ENCODE results near the gene MDM4.
"Not testable (repeated sequence)": the region's sequence is repeated elsewhere in the genome, so short reads cannot be mapped to it uniquely, and the experiment has no call there.

MDM4 gene

GRCh38 chr1:204549313-204549712 is 33.1 kb downstream of the MDM4 start:
- no peak for TF ChIP-seq CTCF (IDR thresholded peaks at IDR 0.05; ENCODE audit: insufficient read depth, missing control alignments)
- no peak for DNase-seq (ENCODE audit: insufficient read length, low spot score)
- FAIRE-seq = peak; percentile 16

- no peak for TF ChIP-seq CTCF (IDR thresholded peaks at IDR 0.05; ENCODE audit: insufficient read depth, missing control alignments)
- FAIRE-seq = no peak
These were observed 34.7 kb downstream of the MDM4 start for GRCh38 chr1:204550926-204551325.

GRCh38 chr1:204556458-204557052 is 40.3 kb downstream of the MDM4 start:
- FAIRE-seq (no peak), DNase-seq (ENCODE audit: insufficient read length, low spot score) (no peak)
- no peak for TF ChIP-seq CTCF (IDR thresholded peaks at IDR 0.05; ENCODE audit: insufficient read depth, missing control alignments)

More at GRCh38 chr1:204550926-204551325, 34.7 kb downstream of the MDM4 start:
- no peak for DNase-seq (ENCODE audit: insufficient read length, low spot score)

GRCh38 chr1:204558467-204558866 is 42.3 kb downstream of the MDM4 start:
- DNase-seq (ENCODE audit: insufficient read length, low spot score) (no peak), FAIRE-seq (no peak)
- TF ChIP-seq CTCF (IDR thresholded peaks at IDR 0.05; ENCODE audit: insufficient read depth, missing control alignments) = no peak

DNA sequence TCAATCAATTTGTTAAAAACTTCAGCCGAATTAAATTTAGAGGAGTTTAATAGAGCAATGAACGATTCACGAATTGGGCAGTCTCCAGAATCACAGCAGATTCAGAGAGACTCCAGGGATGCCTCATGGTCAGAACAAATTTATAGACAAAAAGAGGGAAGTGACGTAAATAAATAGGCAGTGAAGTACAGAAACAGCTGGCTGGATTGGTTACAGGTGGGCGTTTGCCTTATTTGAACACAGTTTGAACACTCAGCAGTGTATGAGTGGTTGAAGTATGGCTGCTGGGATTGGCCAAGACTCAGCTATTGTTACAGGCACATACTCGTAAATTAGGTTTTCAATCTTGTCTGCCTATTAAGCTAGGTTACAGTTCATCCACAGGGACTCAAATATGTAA is 43.8 kb downstream of the MDM4 start:
- FAIRE-seq; DNase-seq (ENCODE audit: insufficient read length, low spot score): not testable (repeated sequence)

DNA sequence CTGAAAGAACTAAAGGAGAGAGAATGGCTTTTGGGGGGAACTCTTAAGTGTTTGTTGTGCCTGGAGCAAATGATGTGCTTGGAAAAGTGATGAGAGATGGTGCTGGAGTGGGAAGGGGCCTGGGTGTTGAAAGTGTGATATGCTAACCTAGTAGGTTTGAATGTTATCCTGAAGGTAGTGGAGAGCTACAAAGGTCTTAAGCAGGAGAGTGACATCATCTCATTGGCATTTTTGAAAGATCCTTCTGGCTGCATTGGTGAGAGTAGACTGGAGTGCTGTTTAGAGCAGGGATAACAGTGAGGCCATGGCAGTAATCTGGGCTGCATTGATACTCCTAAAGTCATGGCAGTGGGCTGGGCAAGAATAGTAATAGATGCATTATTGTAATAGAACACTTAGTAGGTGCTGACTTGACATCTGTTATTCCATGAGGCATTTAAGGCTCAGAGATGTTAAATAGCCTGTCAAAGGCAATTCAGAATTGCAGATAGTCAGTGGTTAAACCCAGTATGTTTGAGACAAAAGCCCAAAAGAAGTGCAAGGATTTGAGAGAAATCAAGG is 44.5 kb downstream of the MDM4 start:
- no peak for DNase-seq (ENCODE audit: insufficient read length, low spot score)
- no peak for TF ChIP-seq CTCF (IDR thresholded peaks at IDR 0.05; ENCODE audit: insufficient read depth, missing control alignments)
- no peak for FAIRE-seq

DNA sequence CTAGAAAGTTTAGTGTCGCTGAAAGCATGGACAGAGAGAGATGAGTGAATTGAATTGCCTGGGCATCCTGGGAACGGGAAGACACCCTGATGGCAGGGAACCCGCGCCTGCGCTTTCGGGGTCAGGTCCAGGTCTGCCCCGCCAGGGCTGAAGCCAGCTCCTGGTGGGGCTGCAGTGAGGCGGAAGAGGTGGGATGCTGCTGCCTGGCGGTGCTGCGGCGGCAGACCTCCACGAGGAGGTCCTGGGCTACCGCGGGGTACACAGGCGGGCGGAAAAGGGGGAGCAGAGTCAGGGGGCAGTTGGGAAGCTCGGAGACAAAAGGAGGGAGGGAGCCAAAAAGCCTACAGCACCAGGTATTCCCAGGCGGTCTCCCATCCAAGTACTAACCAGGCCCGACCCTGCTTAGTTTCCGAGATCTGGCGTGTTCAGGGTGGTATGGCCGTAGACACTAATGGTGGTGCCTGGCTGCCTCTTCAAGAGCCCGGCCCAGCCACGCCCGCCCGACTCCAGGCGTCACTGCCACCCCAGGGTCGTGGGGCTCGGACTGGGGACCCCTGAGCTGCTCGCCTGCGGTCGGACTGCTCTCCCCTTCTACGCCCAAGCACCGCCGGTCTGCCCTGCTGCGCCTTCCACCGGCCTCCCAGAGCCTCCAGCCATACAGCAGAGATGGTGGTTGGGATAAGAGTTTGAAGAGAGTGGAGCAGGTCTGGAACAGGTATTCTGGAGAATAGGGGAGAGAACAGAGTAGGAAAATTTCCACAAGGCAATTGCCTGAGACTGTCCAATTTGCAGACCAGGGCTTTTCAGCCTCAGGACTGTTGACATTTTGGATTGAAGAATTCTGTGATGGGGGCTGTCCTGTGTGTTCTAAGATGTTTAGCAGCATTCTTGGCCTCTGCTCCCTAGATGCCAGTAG is 46.1 kb downstream of the MDM4 start:
- no peak for TF ChIP-seq CTCF (IDR thresholded peaks at IDR 0.05; ENCODE audit: insufficient read depth, missing control alignments)
- FAIRE-seq (no peak), DNase-seq (ENCODE audit: insufficient read length, low spot score) (no peak)

Measured in D721Med (cell line).